Measurements from ENCODE around the gene GAST. TPM values are rescaled to one million over a fixed set of nuclear protein-coding genes. Genes with fewer than 3 reads are reported as not detected.

Gene GAST
- total and polyA plus RNA-seq, 2 experiments from 2014 or later, result not detected

- peak overlapping the region; percentile 76 for H3K4me3 ChIP-seq
- Mint-ChIP-seq H3K27me3 (ENCODE audit: insufficient read depth, low read depth, poor library complexity) (peaks cover 30% of the 10 kb centered on the region), H3K4me3 (peak overlapping the region; percentile 71), H3K27ac (no peak overlapping the region; the same call in 1 of the 2 replicates), H3K9me3 (no peaks in the 10 kb centered on the region; the same call in 2 of the 3 replicates), H3K36me3 (ENCODE audit: low read depth) (no peaks in the 10 kb centered on the region), H3K4me1 (peaks cover 16% of the 10 kb centered on the region)
- H3K4me1 ChIP-seq (ENCODE audit: insufficient read depth), result peaks cover 13% of the 10 kb centered on the region; the same call in 1 of the 2 replicates
- no peaks in the 10 kb centered on the region for H3F3A ChIP-seq (replicated peaks; ENCODE audit: low read depth)
- no peak overlapping the region for H3K27ac ChIP-seq (ENCODE audit: low read depth)
- peak; percentile 91 for DNase-seq (ENCODE audit: low spot score)
- TF ChIP-seq ZNF331 (CRISPR knock-in tag; IDR thresholded peaks at IDR 0.05; ENCODE audit: low read depth) (no peak), ETS1 (IDR thresholded peaks at IDR 0.05) (no peak), ZNF114 (CRISPR knock-in tag; IDR thresholded peaks at IDR 0.05) (no peak), ZNF462 (CRISPR knock-in tag; IDR thresholded peaks at IDR 0.05) (no peak), POLR2AphosphoS5 (IDR thresholded peaks at IDR 0.05; ENCODE audit: low read depth) (peak; percentile 36), EZH2 (IDR thresholded peaks at IDR 0.05; ENCODE audit: low read depth, unreplicated experiment) (no peak), STAT1 (IDR thresholded peaks at IDR 0.05; ENCODE audit: unreplicated experiment) (no peak), CREB1 (CRISPR knock-in tag; IDR thresholded peaks at IDR 0.05; ENCODE audit: low read depth) (peak; percentile 49; the same call in 1 of the 2 replicates), REST (IDR thresholded peaks at IDR 0.05; ENCODE audit: unreplicated experiment) (no peak), EZH2phosphoT487 (IDR thresholded peaks at IDR 0.05; ENCODE audit: unreplicated experiment) (no peak), NANOG (IDR thresholded peaks at IDR 0.05; ENCODE audit: borderline replicate concordance) (no peak), CTCF (conservative IDR thresholded peaks at IDR 0.05; ENCODE audit: low read depth in 2 of 2) (peak; percentile 84 to 91), JUNB (IDR thresholded peaks at IDR 0.05; ENCODE audit: unreplicated experiment) (no peak)
- H3K36me3 ChIP-seq (ENCODE audit: insufficient read depth), result no peaks in the 10 kb centered on the region
- peak; percentile 83 for ATAC-seq
- no peaks in the 10 kb centered on the region for H3K27me3 ChIP-seq (ENCODE audit: insufficient read depth)
- peak overlapping the region; percentile 95 for H3K4me2 ChIP-seq
- H3K9me2 ChIP-seq (ENCODE audit: insufficient read depth), result no peaks in the 10 kb centered on the region
- peak overlapping the region; percentile 98 for H2AFZ ChIP-seq
- H4K20me1 ChIP-seq (replicated peaks; ENCODE audit: insufficient read depth), result no peaks in the 10 kb centered on the region
- H3K79me2 ChIP-seq (replicated peaks; ENCODE audit: insufficient read depth), result no peaks in the 10 kb centered on the region
Measured at GRCh38 chr17:41665566-41666236, 46.4 kb upstream of the GAST start.

Data from GM23338 (cell line).